HepG2 (cell line): Measurements from ENCODE around the gene PHF3. TPM values are rescaled to one million over a fixed set of nuclear protein-coding genes. Genes with fewer than 3 reads are reported as not detected.

Experiments used
- BRF2 ChIP-seq: sonication (generic); formaldehyde crosslinking; IDR thresholded peaks from 2 replicates; pipeline ENCODE4 v1.8.1; 2022; ENCODE audit warnings: mild to moderate bottlenecking, missing genetic modification reagents
- MAFF ChIP-seq: IDR thresholded peaks from 2 replicates; pipeline ENCODE4 v1.6.1; 2011; ENCODE audit warnings: low read depth, low read length, improper control_type of control experiment
- MYC ChIP-seq: sonication (generic); formaldehyde crosslinking; IDR thresholded peaks from 2 replicates; pipeline ENCODE4 v1.9.0; 2021; ENCODE audit warnings: missing genetic modification reagents, borderline replicate concordance
- NFE2L2 ChIP-seq: fragments of 150-350 bp; IDR thresholded peaks from 2 replicates; pipeline ENCODE4 v1.6.1; 2014; ENCODE audit warnings: low read length
- PAF1 ChIP-seq: IDR thresholded peaks from 2 replicates; pipeline ENCODE4 v1.6.1; 2016; ENCODE audit warnings: missing genetic modification reagents, missing compliant biosample characterization
- PRDM4 ChIP-seq: sonication (generic); formaldehyde crosslinking; IDR thresholded peaks from 2 replicates; pipeline ENCODE4 v1.9.0; 2021; ENCODE audit warnings: missing genetic modification reagents, borderline replicate concordance
- PRPF4 ChIP-seq: fragments of 200-400 bp; formaldehyde crosslinking; IDR thresholded peaks from 2 replicates; pipeline ENCODE4 v1.6.1; 2016; ENCODE audit warnings: low read length, low read depth; ENCODE audit not compliant: poor library complexity, severe bottlenecking
- RAD51 ChIP-seq: fragments of 450-650 bp; IDR thresholded peaks from 2 replicates; pipeline ENCODE4 v1.6.1; 2016; ENCODE audit warnings: borderline replicate concordance
- RARG ChIP-seq: sonication (generic); formaldehyde crosslinking; IDR thresholded peaks from 2 replicates; pipeline ENCODE4 v1.4.0; 2020; ENCODE audit warnings: low read depth, mild to moderate bottlenecking, missing genetic modification reagents
- SAFB2 ChIP-seq: sonication (generic); formaldehyde crosslinking; IDR thresholded peaks from 2 replicates; pipeline ENCODE4 v1.5.1; 2020; ENCODE audit warnings: missing genetic modification reagents, low read depth, mild to moderate bottlenecking, borderline replicate concordance
- SNAPC5 ChIP-seq: sonication (generic); formaldehyde crosslinking; IDR thresholded peaks from 2 replicates; pipeline ENCODE4 v1.8.1; 2023; ENCODE audit warnings: mild to moderate bottlenecking, missing genetic modification reagents, borderline replicate concordance
- SOX13 ChIP-seq, 3 experiments: fragments of 450-650 bp in 1 of 3; sonication (generic) in 1 of 3; formaldehyde crosslinking in 1 of 3; IDR thresholded peaks in 2 of 3; conservative IDR thresholded peaks in 1 of 3; 2 replicates each; pipeline versions ENCODE4 v1.5.0 to v1.6.1; 2016 to 2020; ENCODE audit warnings: antibody characterized with exemption in 1 of 3, mild to moderate bottlenecking in 1 of 3, missing compliant biosample characterization in 1 of 3, missing genetic modification reagents in 1 of 3, moderate library complexity in 1 of 3
- TBX3 ChIP-seq: fragments of 450-650 bp; IDR thresholded peaks from 2 replicates; pipeline ENCODE4 v1.6.1; 2017; ENCODE audit warnings: antibody characterized with exemption, mild to moderate bottlenecking, inconsistent platforms, borderline replicate concordance
- TCF7 ChIP-seq: sonication (generic); IDR thresholded peaks from 2 replicates; pipeline ENCODE4 v1.6.1; 2016; ENCODE audit warnings: antibody characterized with exemption, low read depth
- TSC22D2 ChIP-seq: sonication (generic); formaldehyde crosslinking; IDR thresholded peaks from 2 replicates; pipeline ENCODE4 v1.5.1; 2020; ENCODE audit warnings: missing genetic modification reagents, mild to moderate bottlenecking, borderline replicate concordance
- XBP1 ChIP-seq: sonication (generic); formaldehyde crosslinking; IDR thresholded peaks from 2 replicates; pipeline ENCODE4 v1.5.0; 2020; ENCODE audit warnings: missing genetic modification reagents
- ZNF136 ChIP-seq: sonication (generic); formaldehyde crosslinking; IDR thresholded peaks from 2 replicates; pipeline ENCODE4 v1.8.1; 2022; ENCODE audit warnings: low read depth, mild to moderate bottlenecking, moderate library complexity, missing genetic modification reagents
- ZNF296 ChIP-seq: sonication (generic); formaldehyde crosslinking; conservative IDR thresholded peaks from 2 replicates; pipeline ENCODE4 v1.5.0; 2020; ENCODE audit warnings: mild to moderate bottlenecking, missing genetic modification reagents
- ZNF326 ChIP-seq: sonication (generic); formaldehyde crosslinking; IDR thresholded peaks from 2 replicates; pipeline ENCODE4 v1.4.0; 2020; ENCODE audit warnings: missing genetic modification reagents, borderline replicate concordance
- ZNF512 ChIP-seq: sonication (generic); formaldehyde crosslinking; IDR thresholded peaks from 2 replicates; pipeline ENCODE4 v1.4.0; 2020; ENCODE audit warnings: mild to moderate bottlenecking, missing genetic modification reagents
- ZNF850 ChIP-seq: sonication (generic); formaldehyde crosslinking; conservative IDR thresholded peaks from 2 replicates; pipeline ENCODE4 v1.9.0; 2021; ENCODE audit warnings: mild to moderate bottlenecking, missing genetic modification reagents
- ZSCAN31 ChIP-seq: sonication (generic); formaldehyde crosslinking; IDR thresholded peaks from 2 replicates; pipeline ENCODE4 v1.5.0; 2020; ENCODE audit warnings: low read depth, mild to moderate bottlenecking, missing genetic modification reagents
- polyA plus RNA-seq, 8 experiments: library from polyadenylated mRNA; depleted of rRNA in 3 of 8; stranded (reverse) in 7 of 8; unstranded in 1 of 8; fragments of >200 nt; fragmentation: Illumina TruSeq in 4 of 8; extraction: Trizol in 4 of 8; gene quantifications; 2 replicates each; pipeline versions ENCODE4 v1.2.1 to v1.2.3, GENCODE V29; 2011 to 2016; ENCODE audit warnings: low read depth in 4 of 8, missing spikeins in 1 of 8, mixed read lengths in 1 of 8; ENCODE audit not compliant: insufficient read depth in 1 of 8
- total RNA-seq, 5 experiments: library from RNA; depleted of rRNA; stranded (reverse); fragments of >200 nt; fragmentation: Illumina TruSeq; extraction: Trizol; gene quantifications; 2 replicates each; pipeline ENCODE4 v1.2.3, GENCODE V29; 2016; ENCODE audit warnings: low read depth in 1 of 5

The PHF3 gene
- total and polyA plus RNA-seq, 2 of the 13 experiments (the other 11 are each of a cell fraction or from before 2014, with no cell fraction given): 19.8 to 70.4 TPM

- TF ChIP-seq PRDM4 (CRISPR knock-in tag) (0 out of 2 replicates have a peak, but pooled peaks have one; percentile 36), ZNF296 (CRISPR knock-in tag) (no peak), SAFB2 (CRISPR knock-in tag) (peak; percentile 99), ZNF512 (CRISPR knock-in tag) (0 out of 2 replicates have a peak, but pooled peaks have one; percentile 33), MAFF (no peak), PAF1 (CRISPR knock-in tag) (no peak), ZNF850 (peak; percentile 41; the same call in 1 of the 2 replicates), SOX13 (IDR thresholded peaks at IDR 0.05) (peak; percentile 63; the same call in 1 of the 2 replicates), SOX13 (CRISPR knock-in tag; conservative IDR thresholded peaks at IDR 0.05 in 1 of 2, IDR thresholded peaks at IDR 0.05 in 1 of 2) (peak in 1 of 2 experiments; percentile 51; a peak in 2 of 4 replicates), TSC22D2 (CRISPR knock-in tag) (peak; percentile 94), TCF7 (peak; percentile 20; the same call in 1 of the 2 replicates), PRPF4 (peak; percentile 70), XBP1 (CRISPR knock-in tag) (peak; percentile 79), TBX3 (peak; percentile 18; the same call in 1 of the 2 replicates), ZSCAN31 (CRISPR knock-in tag) (peak; percentile 81), SNAPC5 (CRISPR knock-in tag) (0 out of 2 replicates have a peak, but pooled peaks have one; percentile 25), ZNF136 (peak; percentile 89), RAD51 (peak; percentile 96), ZNF326 (CRISPR knock-in tag) (no peak), BRF2 (peak; percentile 99), NFE2L2 (no peak), RARG (CRISPR knock-in tag) (peak; percentile 92), MYC (CRISPR knock-in tag) (peak; percentile 98)
Observed at GRCh38 chr6:63635588-63636517, at the start of gene PHF3 (continued).
